COLO829 (cell line): ENCODE measurements around the gene EIF5AL1.
"Not testable (repeated sequence)": the region's sequence is repeated elsewhere in the genome, so short reads cannot be mapped to it uniquely, and the experiment has no call there.

Source experiments
- DNase-seq: peaks from one replicate; pipeline ENCODE4 v3.0.0; 2012; ENCODE audit warnings: low spot score

EIF5AL1 gene

GRCh38 chr10:79511891-79512583 is at the start of gene EIF5AL1:
EIF5AL1 (plus strand) TSS chr10:79512533; CDS start chr10:79512650, 117 bp downstream.
- not testable (repeated sequence) for DNase-seq

- no peak for DNase-seq
Measured at GRCh38 chr10:79463578-79464496, 48.5 kb upstream of the EIF5AL1 start.

- DNase-seq, result no peak
Measured at GRCh38 chr10:79465341-79465740, 47.0 kb upstream of the EIF5AL1 start.

- DNase-seq, result no peak
Measured at GRCh38 chr10:79468015-79468560, 44.2 kb upstream of the EIF5AL1 start.

- no peak for DNase-seq
Measured at GRCh38 chr10:79468841-79469585, 43.3 kb upstream of the EIF5AL1 start.

GRCh38 chr10:79470096-79470495 is 42.2 kb upstream of the EIF5AL1 start:
- DNase-seq, result no peak

- no peak for DNase-seq
Measured at GRCh38 chr10:79471776-79472175, 40.6 kb upstream of the EIF5AL1 start.

GRCh38 chr10:79472449-79472848 is 39.9 kb upstream of the EIF5AL1 start:
- no peak for DNase-seq

GRCh38 chr10:79472951-79473350 is 39.4 kb upstream of the EIF5AL1 start:
- no peak for DNase-seq

- DNase-seq, result no peak
Measured at GRCh38 chr10:79473496-79474095, 38.7 kb upstream of the EIF5AL1 start.

GRCh38 chr10:79475119-79475653 is 37.1 kb upstream of the EIF5AL1 start:
- no peak for DNase-seq

- DNase-seq, result no peak
Measured at GRCh38 chr10:79475877-79476276, 36.5 kb upstream of the EIF5AL1 start.

- no peak for DNase-seq
Measured at GRCh38 chr10:79476645-79477044, 35.7 kb upstream of the EIF5AL1 start.

GRCh38 chr10:79477456-79477855 is 34.9 kb upstream of the EIF5AL1 start:
- no peak for DNase-seq

GRCh38 chr10:79479283-79479909 is 32.9 kb upstream of the EIF5AL1 start:
- DNase-seq, result no peak

GRCh38 chr10:79482304-79482703 is 30.0 kb upstream of the EIF5AL1 start:
- DNase-seq, result no peak

GRCh38 chr10:79482741-79483140 is 29.6 kb upstream of the EIF5AL1 start:
- no peak for DNase-seq

GRCh38 chr10:79483299-79483698 is 29.0 kb upstream of the EIF5AL1 start:
- no peak for DNase-seq

GRCh38 chr10:79483948-79484347 is 28.4 kb upstream of the EIF5AL1 start:
- DNase-seq, result no peak

- no peak for DNase-seq
Measured at GRCh38 chr10:79484476-79484875, 27.9 kb upstream of the EIF5AL1 start.
